HepG2 (cell line): ENCODE results near the gene TDP2. TPM values are rescaled to one million over a fixed set of nuclear protein-coding genes. Genes with fewer than 3 reads are reported as not detected.

ENCODE experiments used
- ATAC-seq: fragments of 200-7000 bp; cut with Tn5 transposase; 3 replicates; pipeline ENCODE4 v1.9.1; 2020; ENCODE audit warnings: mild to moderate bottlenecking, moderate library complexity
- Bru-seq: library from RNA; stranded (reverse); fragments of 400-500 nt; gene quantifications from one replicate; lab custom pipeline; 2021; lab: Mats Ljungman, UMichigan
- BruChase-seq, 2 experiments: library from RNA; stranded (reverse); fragments of 400-500 nt; gene quantifications; one replicate each; lab custom pipeline; 2021; lab: Mats Ljungman, UMichigan
- BruUV-seq: library from RNA; stranded (reverse); fragments of 400-500 nt; replicated peaks from 2 replicates; lab custom pipeline; 2021; lab: Mats Ljungman, UMichigan
- CTCF ChIA-PET: fragments of 300-600 bp; formaldehyde crosslinking; extraction: SDS; loops from one replicate; lab custom pipeline; 2021; ENCODE audit warnings: low total read pairs, inconsistent platforms, low intra/inter-chr PET ratio; lab: Yijun Ruan, JAX
- POLR2A ChIA-PET: fragments of 350-600 bp; sonication (Branson Sonifier 250); formaldehyde crosslinking; loops from one replicate; lab custom pipeline; 2020; ENCODE audit warnings: antibody characterized with exemption, inconsistent platforms; lab: Yijun Ruan, JAX
- DNase-seq: peaks from one replicate; pipeline ENCODE4 v3.0.0-alpha.2; 2015; ENCODE audit warnings: low spot score
- FAIRE-seq: peaks from 3 replicates; lab custom pipeline; 2011; peaks lifted over from hg19 to GRCh38; lab: Jason Lieb, UNC
- H2AFZ ChIP-seq: one replicate; pipeline ENCODE4 v1.6.1; 2011; ENCODE audit warnings: low read length, inconsistent platforms
- H3K27ac ChIP-seq: fragments of 300-600 bp; 3 replicates; pipeline ENCODE4 v1.8.0; 2011; ENCODE audit warnings: mixed run types, mild to moderate bottlenecking, mixed read lengths, low read length, inconsistent platforms; ENCODE audit not compliant: insufficient read depth; ENCODE audit errors: extremely low read length
- H3K27me3 ChIP-seq, 2 experiments: fragments of 200-600 bp in 1 of 2; 2 replicates in 1 of 2; 3 replicates in 1 of 2; pipeline versions ENCODE4 v1.6.0 to v1.8.0; 2011; ENCODE audit warnings: low read length in 2 of 2, mild to moderate bottlenecking in 2 of 2, moderate library complexity in 2 of 2, inconsistent platforms in 1 of 2; ENCODE audit not compliant: insufficient read depth in 2 of 2, control insufficient read depth in 1 of 2
- H3K36me3 ChIP-seq, 2 experiments: fragments of 200-600 bp in 1 of 2; replicated peaks in 1 of 2; 2 replicates in 1 of 2; 3 replicates in 1 of 2; pipeline versions ENCODE4 v1.5.1 to v1.8.0; 2011; ENCODE audit warnings: low read length in 2 of 2, inconsistent platforms in 1 of 2; ENCODE audit not compliant: insufficient read depth in 2 of 2, control insufficient read depth in 1 of 2
- H3K4me1 ChIP-seq: 2 replicates; pipeline ENCODE4 v1.5.1; 2012; ENCODE audit warnings: low read length, inconsistent platforms; ENCODE audit not compliant: insufficient read depth
- H3K4me2 ChIP-seq: 2 replicates; pipeline ENCODE4 v1.6.0; 2011; ENCODE audit warnings: low read depth, low read length, inconsistent platforms
- H3K4me3 ChIP-seq, 3 experiments: fragments of 200-600 bp in 1 of 3; sonication (generic), shearing (Covaris generic) in 1 of 3; replicated peaks in 1 of 3; 2 replicates each; pipeline ENCODE4 v1.5.1; 2011 to 2016; ENCODE audit warnings: low read length in 3 of 3, inconsistent platforms in 2 of 3, low read depth in 2 of 3, mild to moderate bottlenecking in 2 of 3, control low read depth in 1 of 3, mixed read lengths in 1 of 3; ENCODE audit not compliant: insufficient read depth in 1 of 3
- H3K79me2 ChIP-seq: one replicate; pipeline ENCODE4 v1.6.1; 2011; ENCODE audit warnings: low read length, inconsistent platforms; ENCODE audit not compliant: insufficient read depth
- H3K9ac ChIP-seq: 2 replicates; pipeline ENCODE4 v1.6.0; 2011; ENCODE audit warnings: mild to moderate bottlenecking, low read depth, low read length, inconsistent platforms; ENCODE audit not compliant: insufficient read depth
- H3K9me3 ChIP-seq: 2 replicates; pipeline ENCODE4 v1.5.1; 2012; ENCODE audit warnings: mild to moderate bottlenecking, low read length
- H4K20me1 ChIP-seq: 2 replicates; pipeline ENCODE4 v1.6.0; 2011; ENCODE audit warnings: inconsistent platforms, mild to moderate bottlenecking, low read length, moderate library complexity; ENCODE audit not compliant: insufficient read depth
- EP300 ChIP-seq, 3 experiments: sonication (generic) in 1 of 3; formaldehyde crosslinking in 1 of 3; IDR thresholded peaks; 2 replicates each; pipeline versions ENCODE4 v1.5.1 to v1.6.1; 2011 to 2020; ENCODE audit warnings: low read depth in 2 of 3, low read length in 2 of 3, borderline replicate concordance in 1 of 3, improper control_type of control experiment in 1 of 3, mild to moderate bottlenecking in 1 of 3, missing genetic modification reagents in 1 of 3, moderate library complexity in 1 of 3
- SRY ChIP-seq: sonication (generic); formaldehyde crosslinking; IDR thresholded peaks from 2 replicates; pipeline ENCODE4 v1.8.0; 2022; ENCODE audit warnings: mild to moderate bottlenecking, missing genetic modification reagents
- TCF12 ChIP-seq, 2 experiments: fragments of 450-650 bp in 1 of 2; sonication (generic) in 1 of 2; formaldehyde crosslinking in 1 of 2; IDR thresholded peaks; 2 replicates each; pipeline versions ENCODE4 v1.6.1 to v1.8.0; 2017 to 2022; ENCODE audit warnings: antibody characterized with exemption in 1 of 2, mild to moderate bottlenecking in 1 of 2, missing genetic modification reagents in 1 of 2, moderate library complexity in 1 of 2
- TCF7L2 ChIP-seq: IDR thresholded peaks from 2 replicates; pipeline ENCODE4 v1.6.1; 2011; ENCODE audit warnings: mild to moderate bottlenecking, low read depth, low read length, moderate library complexity
- ZBTB1 ChIP-seq: sonication (generic); formaldehyde crosslinking; IDR thresholded peaks from 2 replicates; pipeline ENCODE4 v1.4.0; 2020; ENCODE audit warnings: missing genetic modification reagents, borderline replicate concordance
- ZNF230 ChIP-seq: sonication (generic); formaldehyde crosslinking; IDR thresholded peaks from 2 replicates; pipeline ENCODE4 v1.4.0; 2020; ENCODE audit warnings: mild to moderate bottlenecking, missing genetic modification reagents
- ZNF460 ChIP-seq: sonication (generic); formaldehyde crosslinking; IDR thresholded peaks from 2 replicates; pipeline ENCODE4 v1.5.1; 2020; ENCODE audit warnings: missing genetic modification reagents, mild to moderate bottlenecking, borderline replicate concordance
- WGBS: methylation state at CpG from one replicate; pipeline ENCODE4 v1.1.6; 2017; ENCODE audit warnings: low lambda C conversion rate; 5-methylcytosine and 5-hydroxymethylcytosine counted together
- in situ Hi-C: cut with HindIII; loops from 2 replicates; pipeline ENCODE4 v1.10.0; 2017; ENCODE audit warnings: low pct_unique_long_range_greater_than_20kb; ENCODE audit not compliant: extremely low pct_ligation_motif_present
- intact Hi-C: fragments of 100-400 bp; cut with micrococcal nuclease; formaldehyde crosslinking; loops from one replicate; pipeline ENCODE4 v1.10.0; 2022; ENCODE audit not compliant: unreplicated experiment
- long read RNA-seq, 2 experiments: library from RNA in 1 of 2; library from polyadenylated mRNA in 1 of 2; stranded (forward) in 1 of 2; unstranded in 1 of 2; transcript quantifications; one replicate each; pipeline ENCODE4 v2.0.0, GENCODE V29; 2019 to 2022
- polyA minus RNA-seq, 3 experiments: library from RNA; depleted of rRNA, polyadenylated mRNA; stranded (reverse); fragments of >200 nt; gene quantifications; 2 replicates each; pipeline ENCODE4 v1.2.3, GENCODE V29; 2011; ENCODE audit warnings: low replicate concordance in 1 of 3
- polyA plus RNA-seq, 8 experiments: library from polyadenylated mRNA; depleted of rRNA in 3 of 8; stranded (reverse) in 7 of 8; unstranded in 1 of 8; fragments of >200 nt; fragmentation: Illumina TruSeq in 4 of 8; extraction: Trizol in 4 of 8; gene quantifications; 2 replicates each; pipeline versions ENCODE4 v1.2.1 to v1.2.3, GENCODE V29; 2011 to 2016; ENCODE audit warnings: low read depth in 4 of 8, missing spikeins in 1 of 8, mixed read lengths in 1 of 8; ENCODE audit not compliant: insufficient read depth in 1 of 8
- total RNA-seq, 5 experiments: library from RNA; depleted of rRNA; stranded (reverse); fragments of >200 nt; fragmentation: Illumina TruSeq; extraction: Trizol; gene quantifications; 2 replicates each; pipeline ENCODE4 v1.2.3, GENCODE V29; 2016; ENCODE audit warnings: low read depth in 1 of 5
- TF ChIP-seq, protein P1 (sequence below): sonication (generic); formaldehyde crosslinking; conservative IDR thresholded peaks from 2 replicates; pipeline ENCODE4 v1.4.0; 2020; ENCODE audit warnings: missing genetic modification reagents
- TF ChIP-seq, protein P2 (sequence below): IDR thresholded peaks from 2 replicates; pipeline ENCODE4 v1.6.1; 2016; ENCODE audit warnings: missing genetic modification reagents, missing compliant biosample characterization
- TF ChIP-seq, protein P3 (sequence below): IDR thresholded peaks from 2 replicates; pipeline ENCODE4 v1.6.1; 2018; ENCODE audit warnings: missing genetic modification reagents, mild to moderate bottlenecking, missing compliant biosample characterization

Gene TDP2, protein sequence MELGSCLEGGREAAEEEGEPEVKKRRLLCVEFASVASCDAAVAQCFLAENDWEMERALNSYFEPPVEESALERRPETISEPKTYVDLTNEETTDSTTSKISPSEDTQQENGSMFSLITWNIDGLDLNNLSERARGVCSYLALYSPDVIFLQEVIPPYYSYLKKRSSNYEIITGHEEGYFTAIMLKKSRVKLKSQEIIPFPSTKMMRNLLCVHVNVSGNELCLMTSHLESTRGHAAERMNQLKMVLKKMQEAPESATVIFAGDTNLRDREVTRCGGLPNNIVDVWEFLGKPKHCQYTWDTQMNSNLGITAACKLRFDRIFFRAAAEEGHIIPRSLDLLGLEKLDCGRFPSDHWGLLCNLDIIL
- total RNA-seq (2016; rRNA removed; fragmentation: Illumina TruSeq; extraction: Trizol), result 42.6 and 73.1 TPM in 2 replicates
- 10.2 and 10.8 TPM in 2 replicates for total RNA-seq (2016; cell fraction: cytosol; rRNA removed; fragmentation: Illumina TruSeq; extraction: Trizol; ENCODE audit: low read depth)
- 42.3 and 70.9 TPM in 2 replicates for total RNA-seq (2016; cell fraction: insoluble cytoplasmic fraction; rRNA removed; fragmentation: Illumina TruSeq; extraction: Trizol)
- total RNA-seq (2016; cell fraction: membrane; rRNA removed; fragmentation: Illumina TruSeq; extraction: Trizol), result 31.3 and 32.0 TPM in 2 replicates
- 42.3 and 44.0 TPM in 2 replicates for total RNA-seq (2016; cell fraction: nucleus; rRNA removed; fragmentation: Illumina TruSeq; extraction: Trizol)
- polyA plus RNA-seq (2011; rRNA removed), result 28.5 and 30.5 TPM in 2 replicates
- polyA plus RNA-seq (2011; cell fraction: cytosol; rRNA removed), result 15.3 and 20.6 TPM in 2 replicates
- polyA plus RNA-seq (2011; cell fraction: nucleus; rRNA removed), result 22.8 and 29.8 TPM in 2 replicates
- 41.8 and 51.0 TPM in 2 replicates for polyA plus RNA-seq (2012)
- polyA plus RNA-seq (2016; cell fraction: cytosol; fragmentation: Illumina TruSeq; extraction: Trizol; ENCODE audit: low read depth), result 10.0 and 11.4 TPM in 2 replicates
- polyA plus RNA-seq (2016; cell fraction: insoluble cytoplasmic fraction; fragmentation: Illumina TruSeq; extraction: Trizol; ENCODE audit: low read depth), result 109 and 114 TPM in 2 replicates
- 29.1 and 29.5 TPM in 2 replicates for polyA plus RNA-seq (2016; cell fraction: membrane; fragmentation: Illumina TruSeq; extraction: Trizol; ENCODE audit: low read depth)
- 64.6 and 67.4 TPM in 2 replicates for polyA plus RNA-seq (2016; cell fraction: nucleus; fragmentation: Illumina TruSeq; extraction: Trizol; ENCODE audit: insufficient read depth, low read depth)
- polyA minus RNA-seq (2011; rRNA and poly(A)+ RNA removed; ENCODE audit: low replicate concordance), result 12.8 and 18.3 TPM in 2 replicates
- 12.9 and 13.3 TPM in 2 replicates for polyA minus RNA-seq (2011; cell fraction: cytosol; rRNA and poly(A)+ RNA removed)
- 50.3 and 64.9 TPM in 2 replicates for polyA minus RNA-seq (2011; cell fraction: nucleus; rRNA and poly(A)+ RNA removed)
- percentile 94 among the genes with signal in this experiment for Bru-seq, nascent RNA
- percentile 89 among the genes with signal in this experiment for BruChase-seq, experiment 1, labeled RNA remaining after a 6-hour chase
- percentile 90 among the genes with signal in this experiment for BruChase-seq, experiment 2, labeled RNA remaining after a 2-hour chase
- long read RNA-seq, experiment 1, transcript TDP2-202 (7 exons, 2,071 nt), result major isoform, 20 of 31 reads
- long read RNA-seq, experiment 1, partial matches to known transcripts, result 7 of 31 reads
- long read RNA-seq, experiment 1, other reads (novel, unspliced or antisense), result 4 of 31 reads
- long read RNA-seq, experiment 2, transcript TDP2-202 (7 exons, 2,071 nt), result major isoform, 20 of 61 reads
- long read RNA-seq, experiment 2, partial matches to known transcripts, result 8 of 61 reads
- long read RNA-seq, experiment 2, other reads (novel, unspliced or antisense), result 32 of 61 reads

GRCh38 chr6:24666641-24667377 lies at the start of gene TDP2, which contains the start of gene ACOT13:
Gene TDP2, minus strand, starts transcription at chr6:24666899. Its CDS starts 37 bp downstream, at chr6:24666862.
Gene ACOT13, plus strand, starts transcription at chr6:24667077. Its CDS starts 187 bp downstream, at chr6:24667264.
- Histone ChIP-seq H3K9ac (peak within 1 kb of the TSS; percentile 88), H3K27me3 (no peaks in the 10 kb centered on the region; a peak in 1 of 5 replicates), H3K4me2 (peak within 1 kb of the TSS; percentile 83), H3K36me3 (peaks cover 2 to 10% of the 10 kb centered on the region in 2 experiments; a peak in 2 of 5 replicates), H4K20me1 (0 out of 2 replicates have a peak, but pooled peaks cover 4% of the 10 kb centered on the region), H3K9me3 (peaks cover 12% of the 10 kb centered on the region), H3K27ac (peak within 1 kb of the TSS; percentile 95), H3K4me3 (peak within 1 kb of the TSS; percentile 82 to 95 (median 83)), H3K79me2 (peaks cover 40% of the 10 kb centered on the region), H3K4me1 (peaks cover 57% of the 10 kb centered on the region), H2AFZ (peak within 1 kb of the TSS; percentile 78)
- ATAC-seq (peak; percentile 95), FAIRE-seq (peak; percentile 76), DNase-seq (peak; percentile 98)
- WGBS, result under 1% methylated on average over 47 of the region's 62 CpGs
- intact Hi-C loops, result loop anchor here (1.0 to 5.0 kb wide), 5 partner anchors 23 to 170 kb away; no protein-coding TSS in a partner anchor
- ChIA-PET CTCF (interaction anchor here (0.9 kb wide), 1 partner anchor 82 kb away, joined by 4 read pairs; no protein-coding TSS in a partner anchor), POLR2A (interaction anchor here (0.7 to 3.1 kb wide), 22 partner anchors 12 to 383 kb away, joined by 3 to 22 read pairs (median 4); partner anchors contain the start of genes ALDH5A1, C6orf62, GMNN and KIAA0319)
- in situ Hi-C loops, result no loop called here
- no TSS peak for BruUV-seq
- TF ChIP-seq ZNF460 (CRISPR knock-in tag), result peak; percentile 66; the same call in 1 of the 2 replicates
- TF ChIP-seq, protein P1, sequence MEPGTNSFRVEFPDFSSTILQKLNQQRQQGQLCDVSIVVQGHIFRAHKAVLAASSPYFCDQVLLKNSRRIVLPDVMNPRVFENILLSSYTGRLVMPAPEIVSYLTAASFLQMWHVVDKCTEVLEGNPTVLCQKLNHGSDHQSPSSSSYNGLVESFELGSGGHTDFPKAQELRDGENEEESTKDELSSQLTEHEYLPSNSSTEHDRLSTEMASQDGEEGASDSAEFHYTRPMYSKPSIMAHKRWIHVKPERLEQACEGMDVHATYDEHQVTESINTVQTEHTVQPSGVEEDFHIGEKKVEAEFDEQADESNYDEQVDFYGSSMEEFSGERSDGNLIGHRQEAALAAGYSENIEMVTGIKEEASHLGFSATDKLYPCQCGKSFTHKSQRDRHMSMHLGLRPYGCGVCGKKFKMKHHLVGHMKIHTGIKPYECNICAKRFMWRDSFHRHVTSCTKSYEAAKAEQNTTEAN, result peak; percentile 73
- TF ChIP-seq, protein P2, sequence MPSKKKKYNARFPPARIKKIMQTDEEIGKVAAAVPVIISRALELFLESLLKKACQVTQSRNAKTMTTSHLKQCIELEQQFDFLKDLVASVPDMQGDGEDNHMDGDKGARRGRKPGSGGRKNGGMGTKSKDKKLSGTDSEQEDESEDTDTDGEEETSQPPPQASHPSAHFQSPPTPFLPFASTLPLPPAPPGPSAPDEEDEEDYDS (CRISPR knock-in tag), result peak; percentile 96
- TF ChIP-seq TCF7L2, result no peak
- TF ChIP-seq ZBTB1, result peak; percentile 13; the same call in 1 of the 2 replicates
- no peak for TF ChIP-seq TCF12 (IDR thresholded peaks at IDR 0.05)
- TF ChIP-seq TCF12 (CRISPR knock-in tag; IDR thresholded peaks at IDR 0.05), result peak; percentile 49; the same call in 1 of the 2 replicates
- TF ChIP-seq EP300 (IDR thresholded peaks at IDR 0.05; ENCODE audit: low read depth in 2 of 2, low read length in 2 of 2), result peak; percentile 67
- TF ChIP-seq EP300 (CRISPR knock-in tag; IDR thresholded peaks at IDR 0.05; ENCODE audit: borderline replicate concordance), result peak; percentile 62
- TF ChIP-seq, protein P3, sequence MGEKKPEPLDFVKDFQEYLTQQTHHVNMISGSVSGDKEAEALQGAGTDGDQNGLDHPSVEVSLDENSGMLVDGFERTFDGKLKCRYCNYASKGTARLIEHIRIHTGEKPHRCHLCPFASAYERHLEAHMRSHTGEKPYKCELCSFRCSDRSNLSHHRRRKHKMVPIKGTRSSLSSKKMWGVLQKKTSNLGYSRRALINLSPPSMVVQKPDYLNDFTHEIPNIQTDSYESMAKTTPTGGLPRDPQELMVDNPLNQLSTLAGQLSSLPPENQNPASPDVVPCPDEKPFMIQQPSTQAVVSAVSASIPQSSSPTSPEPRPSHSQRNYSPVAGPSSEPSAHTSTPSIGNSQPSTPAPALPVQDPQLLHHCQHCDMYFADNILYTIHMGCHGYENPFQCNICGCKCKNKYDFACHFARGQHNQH (CRISPR knock-in tag), result peak; percentile 98
- peak; percentile 53; the same call in 1 of the 2 replicates for TF ChIP-seq ZNF230
- TF ChIP-seq SRY (CRISPR knock-in tag), result peak; percentile 97
